H9 (cell line): ENCODE results near the gene PPIF. TPM values are rescaled to one million over a fixed set of nuclear protein-coding genes. Genes with fewer than 3 reads are reported as not detected.

Experiments
- DNase-seq: peaks from one replicate; pipeline ENCODE4 v3.0.0-alpha.2; 2017
- H2AFZ ChIP-seq: one replicate; pipeline ENCODE4 v1.6.1; 2013; ENCODE audit warnings: mild to moderate bottlenecking, low read length, control low read depth, moderate library complexity
- H2AK5ac ChIP-seq: 2 replicates; pipeline ENCODE4 v1.6.1; 2013; ENCODE audit warnings: low read length, control low read depth, mixed read lengths; ENCODE audit not compliant: insufficient read length
- H2BK120ac ChIP-seq: one replicate; pipeline ENCODE4 v1.6.1; 2013; ENCODE audit warnings: low read depth, mild to moderate bottlenecking, low read length, control low read depth, inconsistent platforms; ENCODE audit not compliant: poor library complexity, severe bottlenecking
- H2BK12ac ChIP-seq: 2 replicates; pipeline ENCODE4 v1.6.1; 2013; ENCODE audit warnings: low read length, control low read depth, mixed read lengths, low read depth; ENCODE audit not compliant: insufficient read length
- H2BK15ac ChIP-seq: 2 replicates; pipeline ENCODE4 v1.6.1; 2013; ENCODE audit warnings: low read depth, low read length, control low read depth
- H2BK20ac ChIP-seq: one replicate; pipeline ENCODE4 v1.6.1; 2013; ENCODE audit warnings: low read depth, mild to moderate bottlenecking, low read length, control low read depth, inconsistent platforms; ENCODE audit not compliant: poor library complexity, severe bottlenecking
- H2BK5ac ChIP-seq: 2 replicates; pipeline ENCODE4 v1.6.1; 2013; ENCODE audit warnings: low read length, control low read depth, mixed read lengths; ENCODE audit not compliant: insufficient read length
- H3K14ac ChIP-seq: 2 replicates; pipeline ENCODE4 v1.6.1; 2013; ENCODE audit warnings: low read length, control low read depth; ENCODE audit not compliant: insufficient read depth
- H3K18ac ChIP-seq: 2 replicates; pipeline ENCODE4 v1.6.1; 2013; ENCODE audit warnings: low read depth, mild to moderate bottlenecking, mixed read lengths, low read length, control low read depth; ENCODE audit not compliant: insufficient read length
- H3K23ac ChIP-seq: 2 replicates; pipeline ENCODE4 v1.6.1; 2013; ENCODE audit warnings: low read length, control low read depth, mixed read lengths, low read depth; ENCODE audit not compliant: insufficient read length
- H3K23me2 ChIP-seq: 2 replicates; pipeline ENCODE4 v1.6.1; 2013; ENCODE audit warnings: low read depth, mild to moderate bottlenecking, mixed read lengths, low read length, control low read depth; ENCODE audit not compliant: insufficient read length, poor library complexity, severe bottlenecking
- H3K27ac ChIP-seq: 2 replicates; pipeline ENCODE4 v1.5.1; 2013; ENCODE audit warnings: low read length, control low read depth, mixed read lengths, low read depth; ENCODE audit not compliant: insufficient read length
- H3K27me3 ChIP-seq: 2 replicates; pipeline ENCODE4 v1.6.1; 2013; ENCODE audit warnings: low read length, control low read depth, inconsistent platforms; ENCODE audit not compliant: insufficient read depth
- H3K4ac ChIP-seq: 2 replicates; pipeline ENCODE4 v1.6.1; 2013; ENCODE audit warnings: low read depth, mild to moderate bottlenecking, control low read depth, inconsistent platforms, low read length, moderate library complexity
- H3K4me1 ChIP-seq: 2 replicates; pipeline ENCODE4 v1.6.1; 2013; ENCODE audit warnings: low read length, control low read depth, inconsistent platforms; ENCODE audit not compliant: insufficient read depth
- H3K4me2 ChIP-seq: 2 replicates; pipeline ENCODE4 v1.6.1; 2013; ENCODE audit warnings: low read length, control low read depth, mixed read lengths; ENCODE audit not compliant: insufficient read length, insufficient read depth
- H3K56ac ChIP-seq: 2 replicates; pipeline ENCODE4 v1.6.1; 2013; ENCODE audit warnings: low read depth, mild to moderate bottlenecking, mixed read lengths, low read length, control low read depth; ENCODE audit not compliant: insufficient read length
- H3K79me1 ChIP-seq: 2 replicates; pipeline ENCODE4 v1.6.1; 2013; ENCODE audit warnings: low read depth, mild to moderate bottlenecking, moderate library complexity, low read length, control low read depth, inconsistent platforms; ENCODE audit not compliant: insufficient read depth, poor library complexity, severe bottlenecking
- H3K79me2 ChIP-seq: 2 replicates; pipeline ENCODE4 v1.6.1; 2013; ENCODE audit warnings: low read length, control low read depth, inconsistent platforms; ENCODE audit not compliant: insufficient read depth
- H3K9ac ChIP-seq: 2 replicates; pipeline ENCODE4 v1.6.1; 2013; ENCODE audit warnings: low read length, control low read depth, mixed read lengths; ENCODE audit not compliant: insufficient read length; ENCODE audit errors: extremely low read depth
- H3K9me3 ChIP-seq: one replicate; pipeline ENCODE4 v1.6.1; 2013; ENCODE audit warnings: low read depth, low read length, inconsistent platforms; ENCODE audit not compliant: control insufficient read depth
- H3T11ph ChIP-seq: one replicate; pipeline ENCODE4 v1.6.1; 2013; ENCODE audit warnings: mild to moderate bottlenecking, low read length, control low read depth, inconsistent platforms
- H4K20me1 ChIP-seq: one replicate; pipeline ENCODE4 v1.6.1; 2013; ENCODE audit not compliant: control insufficient read depth, insufficient read length, insufficient read depth
- H4K5ac ChIP-seq: 2 replicates; pipeline ENCODE4 v1.6.1; 2013; ENCODE audit warnings: low read depth, mild to moderate bottlenecking, mixed read lengths, low read length, control low read depth; ENCODE audit not compliant: insufficient read length
- H4K8ac ChIP-seq: replicated peaks from 2 replicates; pipeline ENCODE4 v1.6.1; 2013; ENCODE audit warnings: low read length, control low read depth, mixed read lengths, low read depth; ENCODE audit not compliant: insufficient read length
- H4K91ac ChIP-seq: 2 replicates; pipeline ENCODE4 v1.6.1; 2013; ENCODE audit warnings: low read depth, mild to moderate bottlenecking, moderate library complexity, mixed read lengths, low read length, control low read depth; ENCODE audit not compliant: insufficient read length
- H3K27ac Mint-ChIP-seq, 3 experiments: 2 replicates in 2 of 3; 3 replicates in 1 of 3; pipeline ENCODE4 v1.8.0; 2020 to 2021; ENCODE audit warnings: mixed read lengths in 3 of 3, mild to moderate bottlenecking in 1 of 3, moderate library complexity in 1 of 3
- H3K27me3 Mint-ChIP-seq: 2 replicates; pipeline ENCODE4 v1.8.0; 2021; ENCODE audit warnings: low read depth, mild to moderate bottlenecking, moderate library complexity, mixed read lengths
- H3K36me3 Mint-ChIP-seq, 3 experiments: 2 replicates in 2 of 3; 3 replicates in 1 of 3; pipeline ENCODE4 v1.8.0; 2020 to 2021; ENCODE audit warnings: low read depth in 3 of 3, mixed read lengths in 3 of 3; ENCODE audit not compliant: insufficient read depth in 1 of 3
- H3K4me1 Mint-ChIP-seq, 2 experiments: 2 replicates each; pipeline ENCODE4 v1.8.0; 2020; ENCODE audit warnings: mixed read lengths in 2 of 2
- H3K4me3 Mint-ChIP-seq, 2 experiments: 2 replicates in 1 of 2; 3 replicates in 1 of 2; pipeline ENCODE4 v1.8.0; 2020 to 2021; ENCODE audit warnings: mild to moderate bottlenecking in 2 of 2, mixed read lengths in 2 of 2, moderate library complexity in 1 of 2
- H3K9me3 Mint-ChIP-seq, 2 experiments: 2 replicates in 1 of 2; 3 replicates in 1 of 2; pipeline ENCODE4 v1.8.0; 2020; ENCODE audit warnings: mild to moderate bottlenecking in 2 of 2, mixed read lengths in 2 of 2, moderate library complexity in 1 of 2
- WGBS: extraction: QIAGEN DNeasy Blood & Tissue Kit; methylation state at CpG from one replicate; pipeline ENCODE4 v1.1.7; 2013; ENCODE audit warnings: missing lambda C conversion rate, low lambda C conversion rate, mixed read lengths; ENCODE audit not compliant: insufficient read length; ENCODE audit errors: extremely low coverage; 5-methylcytosine and 5-hydroxymethylcytosine counted together
- total RNA-seq: library from RNA; stranded (reverse); gene quantifications from 2 replicates; pipeline ENCODE4 v1.2.1, GENCODE V29; 2021
- TF ChIP-seq, protein P1 (sequence below): fragments of 200-600 bp; sonication (generic); conservative IDR thresholded peaks from 3 replicates; pipeline ENCODE4 v1.8.0; 2021; ENCODE audit warnings: antibody characterized with exemption, mild to moderate bottlenecking

Gene PPIF
- total RNA-seq, 1 experiment from 2014 or later: 79.7 TPM

DNA sequence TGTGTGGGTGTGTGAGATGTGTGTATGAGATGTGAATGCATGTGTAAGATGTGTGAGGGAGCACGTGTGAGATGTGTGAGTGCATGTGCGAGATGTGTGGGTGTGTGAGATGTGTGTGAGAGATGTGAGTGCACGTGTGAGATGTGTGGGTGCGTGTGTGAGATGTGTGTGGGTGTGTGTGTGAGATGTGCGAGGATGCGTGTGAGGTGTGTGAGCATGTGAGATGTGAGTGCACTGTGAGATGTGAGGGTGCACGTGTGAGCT is 31.0 kb downstream of the PPIF start:
- Histone ChIP-seq H3K4me1 (no peaks in the 10 kb centered on the region), H3T11ph (no peak overlapping the region), H3K56ac (no peak overlapping the region), H2BK20ac (no peak overlapping the region), H2BK12ac (no peak overlapping the region), H3K27ac (no peak overlapping the region), H2AFZ (no peak overlapping the region), H2BK15ac (no peak overlapping the region), H3K9ac (no peak overlapping the region), H4K8ac (peak overlapping the region; percentile 28), H3K9me3 (no peaks in the 10 kb centered on the region), H3K18ac (no peak overlapping the region), H4K91ac (no peak overlapping the region), H3K4ac (no peak overlapping the region), H2BK120ac (no peak overlapping the region), H3K27me3 (no peaks in the 10 kb centered on the region), H3K79me1 (no peaks in the 10 kb centered on the region), H2AK5ac (no peak overlapping the region), H2BK5ac (no peak overlapping the region), H4K20me1 (no peaks in the 10 kb centered on the region), H3K4me2 (no peak overlapping the region), H3K79me2 (no peaks in the 10 kb centered on the region), H3K23ac (no peak overlapping the region), H3K23me2 (no peaks in the 10 kb centered on the region), H4K5ac (no peak overlapping the region), H3K14ac (no peak overlapping the region)
- H3K27me3 Mint-ChIP-seq: peaks cover 5% of the 10 kb centered on the region; the same call in 1 of the 2 replicates
- TF ChIP-seq, protein P1, sequence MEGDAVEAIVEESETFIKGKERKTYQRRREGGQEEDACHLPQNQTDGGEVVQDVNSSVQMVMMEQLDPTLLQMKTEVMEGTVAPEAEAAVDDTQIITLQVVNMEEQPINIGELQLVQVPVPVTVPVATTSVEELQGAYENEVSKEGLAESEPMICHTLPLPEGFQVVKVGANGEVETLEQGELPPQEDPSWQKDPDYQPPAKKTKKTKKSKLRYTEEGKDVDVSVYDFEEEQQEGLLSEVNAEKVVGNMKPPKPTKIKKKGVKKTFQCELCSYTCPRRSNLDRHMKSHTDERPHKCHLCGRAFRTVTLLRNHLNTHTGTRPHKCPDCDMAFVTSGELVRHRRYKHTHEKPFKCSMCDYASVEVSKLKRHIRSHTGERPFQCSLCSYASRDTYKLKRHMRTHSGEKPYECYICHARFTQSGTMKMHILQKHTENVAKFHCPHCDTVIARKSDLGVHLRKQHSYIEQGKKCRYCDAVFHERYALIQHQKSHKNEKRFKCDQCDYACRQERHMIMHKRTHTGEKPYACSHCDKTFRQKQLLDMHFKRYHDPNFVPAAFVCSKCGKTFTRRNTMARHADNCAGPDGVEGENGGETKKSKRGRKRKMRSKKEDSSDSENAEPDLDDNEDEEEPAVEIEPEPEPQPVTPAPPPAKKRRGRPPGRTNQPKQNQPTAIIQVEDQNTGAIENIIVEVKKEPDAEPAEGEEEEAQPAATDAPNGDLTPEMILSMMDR: no peak
- H3K9me3 Mint-ChIP-seq: no peaks in the 10 kb centered on the region
- H3K36me3 Mint-ChIP-seq: no peaks in the 10 kb centered on the region
- no peak for DNase-seq
- H3K4me3 Mint-ChIP-seq: no peak overlapping the region
- H3K27ac Mint-ChIP-seq: no peak overlapping the region
- peaks cover 8 to 12% of the 10 kb centered on the region in 2 experiments for H3K4me1 Mint-ChIP-seq
- 100% methylated on average over 6 of the region's 7 CpGs for WGBS
